ENCODE data around the gene SCRT2. TPM values are rescaled to one million over a fixed set of nuclear protein-coding genes. Genes with fewer than 3 reads are reported as not detected.

Gene SCRT2
- total and polyA plus RNA-seq, 4 donors, result not detected

DNA sequence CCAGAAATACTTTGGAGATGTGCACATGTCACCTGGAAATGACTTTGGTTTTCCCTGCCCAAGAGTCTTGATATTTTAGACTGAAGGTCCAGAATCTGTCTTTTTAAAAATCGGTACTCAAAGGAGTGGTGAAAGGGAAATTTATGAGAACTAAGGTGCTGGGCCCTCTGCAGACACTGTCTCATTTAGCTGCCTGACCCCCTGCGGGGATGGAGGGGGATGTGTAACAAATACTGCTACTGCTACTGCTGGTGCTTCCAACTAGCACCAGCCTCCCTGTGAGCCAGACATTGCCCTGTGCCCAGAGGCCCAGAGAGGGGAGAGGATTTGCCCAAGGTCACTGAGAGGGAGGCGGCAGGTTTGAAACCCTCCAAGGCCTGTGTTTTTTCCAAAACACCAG lies 7.0 kb downstream of the SCRT2 start (continued):
- TF ChIP-seq, protein P1, sequence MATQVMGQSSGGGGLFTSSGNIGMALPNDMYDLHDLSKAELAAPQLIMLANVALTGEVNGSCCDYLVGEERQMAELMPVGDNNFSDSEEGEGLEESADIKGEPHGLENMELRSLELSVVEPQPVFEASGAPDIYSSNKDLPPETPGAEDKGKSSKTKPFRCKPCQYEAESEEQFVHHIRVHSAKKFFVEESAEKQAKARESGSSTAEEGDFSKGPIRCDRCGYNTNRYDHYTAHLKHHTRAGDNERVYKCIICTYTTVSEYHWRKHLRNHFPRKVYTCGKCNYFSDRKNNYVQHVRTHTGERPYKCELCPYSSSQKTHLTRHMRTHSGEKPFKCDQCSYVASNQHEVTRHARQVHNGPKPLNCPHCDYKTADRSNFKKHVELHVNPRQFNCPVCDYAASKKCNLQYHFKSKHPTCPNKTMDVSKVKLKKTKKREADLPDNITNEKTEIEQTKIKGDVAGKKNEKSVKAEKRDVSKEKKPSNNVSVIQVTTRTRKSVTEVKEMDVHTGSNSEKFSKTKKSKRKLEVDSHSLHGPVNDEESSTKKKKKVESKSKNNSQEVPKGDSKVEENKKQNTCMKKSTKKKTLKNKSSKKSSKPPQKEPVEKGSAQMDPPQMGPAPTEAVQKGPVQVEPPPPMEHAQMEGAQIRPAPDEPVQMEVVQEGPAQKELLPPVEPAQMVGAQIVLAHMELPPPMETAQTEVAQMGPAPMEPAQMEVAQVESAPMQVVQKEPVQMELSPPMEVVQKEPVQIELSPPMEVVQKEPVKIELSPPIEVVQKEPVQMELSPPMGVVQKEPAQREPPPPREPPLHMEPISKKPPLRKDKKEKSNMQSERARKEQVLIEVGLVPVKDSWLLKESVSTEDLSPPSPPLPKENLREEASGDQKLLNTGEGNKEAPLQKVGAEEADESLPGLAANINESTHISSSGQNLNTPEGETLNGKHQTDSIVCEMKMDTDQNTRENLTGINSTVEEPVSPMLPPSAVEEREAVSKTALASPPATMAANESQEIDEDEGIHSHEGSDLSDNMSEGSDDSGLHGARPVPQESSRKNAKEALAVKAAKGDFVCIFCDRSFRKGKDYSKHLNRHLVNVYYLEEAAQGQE (IDR thresholded peaks at IDR 0.05), result no peak
- no peak for TF ChIP-seq FOXA1 (IDR thresholded peaks at IDR 0.05)
- no peak for TF ChIP-seq RAD21 (IDR thresholded peaks at IDR 0.05)
- TF ChIP-seq TAF1 (conservative IDR thresholded peaks at IDR 0.05), result no peak

DNA sequence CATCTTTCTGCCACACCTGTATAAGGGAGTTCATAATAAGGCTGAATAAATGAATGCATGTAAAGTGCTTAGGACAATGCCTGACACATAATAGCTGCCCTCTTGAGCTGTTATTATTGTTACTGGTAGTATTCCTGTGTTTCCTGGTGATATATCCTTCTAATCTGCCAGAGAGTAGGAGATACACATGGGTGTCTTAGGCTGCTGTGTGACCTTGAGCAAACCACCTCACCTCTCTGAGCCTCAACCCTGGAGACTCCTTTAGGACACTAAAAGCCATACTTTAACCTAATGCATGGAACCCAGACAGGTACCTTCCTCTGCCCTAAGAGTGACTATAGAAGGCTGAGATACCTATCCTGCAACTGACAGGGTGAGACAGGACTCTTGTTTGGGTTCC lies 7.6 kb downstream of the SCRT2 start:
- DNase-seq (ENCODE audit: low spot score), result no peak
- TF ChIP-seq, protein P2, sequence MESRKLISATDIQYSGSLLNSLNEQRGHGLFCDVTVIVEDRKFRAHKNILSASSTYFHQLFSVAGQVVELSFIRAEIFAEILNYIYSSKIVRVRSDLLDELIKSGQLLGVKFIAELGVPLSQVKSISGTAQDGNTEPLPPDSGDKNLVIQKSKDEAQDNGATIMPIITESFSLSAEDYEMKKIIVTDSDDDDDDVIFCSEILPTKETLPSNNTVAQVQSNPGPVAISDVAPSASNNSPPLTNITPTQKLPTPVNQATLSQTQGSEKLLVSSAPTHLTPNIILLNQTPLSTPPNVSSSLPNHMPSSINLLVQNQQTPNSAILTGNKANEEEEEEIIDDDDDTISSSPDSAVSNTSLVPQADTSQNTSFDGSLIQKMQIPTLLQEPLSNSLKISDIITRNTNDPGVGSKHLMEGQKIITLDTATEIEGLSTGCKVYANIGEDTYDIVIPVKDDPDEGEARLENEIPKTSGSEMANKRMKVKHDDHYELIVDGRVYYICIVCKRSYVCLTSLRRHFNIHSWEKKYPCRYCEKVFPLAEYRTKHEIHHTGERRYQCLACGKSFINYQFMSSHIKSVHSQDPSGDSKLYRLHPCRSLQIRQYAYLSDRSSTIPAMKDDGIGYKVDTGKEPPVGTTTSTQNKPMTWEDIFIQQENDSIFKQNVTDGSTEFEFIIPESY (IDR thresholded peaks at IDR 0.05), result no peak
- TF ChIP-seq FOXA2 (IDR thresholded peaks at IDR 0.05), result no peak
- no peak for TF ChIP-seq JUND (IDR thresholded peaks at IDR 0.05)
- TF ChIP-seq, protein P3, sequence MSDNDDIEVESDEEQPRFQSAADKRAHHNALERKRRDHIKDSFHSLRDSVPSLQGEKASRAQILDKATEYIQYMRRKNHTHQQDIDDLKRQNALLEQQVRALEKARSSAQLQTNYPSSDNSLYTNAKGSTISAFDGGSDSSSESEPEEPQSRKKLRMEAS (IDR thresholded peaks at IDR 0.05), result no peak
- no peaks in the 10 kb centered on the region for H3K9me3 ChIP-seq (ENCODE audit: control insufficient read depth in 4 of 4, low read length in 3 of 4)
- H3K27ac ChIP-seq (ENCODE audit: low read depth in 1 of 2, low read length in 2 of 2), result no peak overlapping the region
- H3K4me3 ChIP-seq (ENCODE audit: low read depth in 1 of 3, low read length in 3 of 3), result no peak overlapping the region
- H3K4me1 ChIP-seq (ENCODE audit: control insufficient read depth in 4 of 4, insufficient read depth in 4 of 4, low read length in 3 of 4), result peaks cover 0 to 6% (median 1%) of the 10 kb centered on the region in 4 donors
- no peaks in the 10 kb centered on the region for H3K36me3 ChIP-seq (ENCODE audit: control insufficient read depth in 4 of 4, insufficient read depth in 3 of 4, low read depth in 1 of 4, low read length in 3 of 4)
- no peak overlapping the region for H3K9ac ChIP-seq (ENCODE audit: low read depth in 1 of 2, low read length in 2 of 2)
- H3K27me3 ChIP-seq (ENCODE audit: control insufficient read depth in 4 of 4, insufficient read depth in 4 of 4, low read length in 3 of 4), result peaks cover 7 to 17% (median 13%) of the 10 kb centered on the region in 4 donors

DNA sequence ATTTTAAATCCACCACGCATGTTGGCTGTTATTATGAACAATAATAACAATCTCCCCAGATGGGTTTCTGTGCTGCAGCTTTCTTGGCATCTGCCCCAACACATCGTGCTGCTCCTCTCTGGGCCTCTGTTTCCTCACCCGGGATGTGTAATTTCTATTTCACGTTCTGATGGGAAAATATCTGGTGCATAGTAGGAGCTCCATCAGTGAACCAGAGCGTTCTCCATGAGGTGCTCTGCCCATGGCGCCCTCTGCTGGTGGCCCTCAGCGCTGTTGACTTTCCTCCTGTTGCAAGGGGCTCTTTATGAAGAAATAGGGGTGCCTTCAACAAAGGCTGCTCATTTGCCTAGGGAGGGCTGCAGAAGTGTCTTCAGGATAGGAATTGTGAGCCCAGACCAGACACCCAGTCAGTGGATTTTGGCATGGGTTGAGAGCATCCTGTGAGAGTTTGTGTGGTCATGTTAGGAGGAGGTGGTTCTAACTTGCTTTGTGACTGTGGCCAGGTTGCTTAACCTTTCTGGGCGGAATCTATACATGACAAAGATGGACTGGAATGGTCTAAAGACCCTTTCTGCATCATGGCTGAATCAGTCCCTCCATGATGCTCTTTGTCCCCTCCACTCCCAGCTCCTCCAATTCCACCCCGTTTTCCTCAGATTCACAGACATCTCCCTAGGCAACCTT lies 8.1 kb downstream of the SCRT2 start:
- WGBS, result 27% methylated on average over 9 of the region's 9 CpGs
- H3K27me3 ChIP-seq (ENCODE audit: control insufficient read depth in 4 of 4, insufficient read depth in 4 of 4, low read length in 3 of 4), result peaks cover 7 to 23% (median 13%) of the 10 kb centered on the region in 4 donors
- no peaks in the 10 kb centered on the region for H3K36me3 ChIP-seq (ENCODE audit: control insufficient read depth in 4 of 4, insufficient read depth in 3 of 4, low read depth in 1 of 4, low read length in 3 of 4)
- DNase-seq (ENCODE audit: low spot score), result peak; percentile 85
- H3K4me1 ChIP-seq (ENCODE audit: control insufficient read depth in 4 of 4, insufficient read depth in 4 of 4, low read length in 3 of 4), result peaks cover 0 to 6% (median 1%) of the 10 kb centered on the region in 4 donors
- H3K9ac ChIP-seq (ENCODE audit: low read depth in 1 of 2, low read length in 2 of 2), result no peak overlapping the region
- TF ChIP-seq TAF1 (conservative IDR thresholded peaks at IDR 0.05) (no peak), YY1 (IDR thresholded peaks at IDR 0.05) (no peak), HNF4G (IDR thresholded peaks at IDR 0.05) (no peak), NR2F2 (IDR thresholded peaks at IDR 0.05) (no peak), SP1 (IDR thresholded peaks at IDR 0.05) (no peak), HNF4A (conservative IDR thresholded peaks at IDR 0.05) (no peak), RAD21 (IDR thresholded peaks at IDR 0.05) (peak; percentile 70 to 79), RXRA (IDR thresholded peaks at IDR 0.05) (no peak), FOXA1 (IDR thresholded peaks at IDR 0.05) (no peak), EGR1 (IDR thresholded peaks at IDR 0.05; ENCODE audit: low read depth in 2 of 2) (no peak)
- TF ChIP-seq, protein P3 (IDR thresholded peaks at IDR 0.05), result no peak
- TF ChIP-seq, protein P4, sequence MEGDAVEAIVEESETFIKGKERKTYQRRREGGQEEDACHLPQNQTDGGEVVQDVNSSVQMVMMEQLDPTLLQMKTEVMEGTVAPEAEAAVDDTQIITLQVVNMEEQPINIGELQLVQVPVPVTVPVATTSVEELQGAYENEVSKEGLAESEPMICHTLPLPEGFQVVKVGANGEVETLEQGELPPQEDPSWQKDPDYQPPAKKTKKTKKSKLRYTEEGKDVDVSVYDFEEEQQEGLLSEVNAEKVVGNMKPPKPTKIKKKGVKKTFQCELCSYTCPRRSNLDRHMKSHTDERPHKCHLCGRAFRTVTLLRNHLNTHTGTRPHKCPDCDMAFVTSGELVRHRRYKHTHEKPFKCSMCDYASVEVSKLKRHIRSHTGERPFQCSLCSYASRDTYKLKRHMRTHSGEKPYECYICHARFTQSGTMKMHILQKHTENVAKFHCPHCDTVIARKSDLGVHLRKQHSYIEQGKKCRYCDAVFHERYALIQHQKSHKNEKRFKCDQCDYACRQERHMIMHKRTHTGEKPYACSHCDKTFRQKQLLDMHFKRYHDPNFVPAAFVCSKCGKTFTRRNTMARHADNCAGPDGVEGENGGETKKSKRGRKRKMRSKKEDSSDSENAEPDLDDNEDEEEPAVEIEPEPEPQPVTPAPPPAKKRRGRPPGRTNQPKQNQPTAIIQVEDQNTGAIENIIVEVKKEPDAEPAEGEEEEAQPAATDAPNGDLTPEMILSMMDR (IDR thresholded peaks at IDR 0.05; ENCODE audit: low read depth, low read length, missing input control), result peak; percentile 80
- TF ChIP-seq, protein P2 (IDR thresholded peaks at IDR 0.05), result no peak
- TF ChIP-seq, protein P1 (IDR thresholded peaks at IDR 0.05), result no peak
- no peak overlapping the region for H3K4me3 ChIP-seq (ENCODE audit: low read depth in 1 of 3, low read length in 3 of 3)
- H3K9me3 ChIP-seq (ENCODE audit: control insufficient read depth in 4 of 4, low read length in 3 of 4), result no peaks in the 10 kb centered on the region
- no peak overlapping the region for H3K27ac ChIP-seq (ENCODE audit: low read depth in 1 of 2, low read length in 2 of 2)

Measured in liver (tissue), 9 donors.